Type B pancreatic cell (in vitro differentiated cells): ENCODE measurements around the gene KCNAB1. TPM values are rescaled to one million over a fixed set of nuclear protein-coding genes. Genes with fewer than 3 reads are reported as not detected.

Experiments used
- DNase-seq: peaks from one replicate; pipeline ENCODE4 v3.0.0; 2021; ENCODE audit warnings: mixed read lengths; ENCODE audit not compliant: unreplicated experiment; ENCODE audit errors: extremely low spot score
- H3K27ac Mint-ChIP-seq: 2 replicates; pipeline ENCODE4 v1.8.0; 2021; ENCODE audit warnings: mild to moderate bottlenecking, mixed read lengths
- H3K27me3 Mint-ChIP-seq: 2 replicates; pipeline ENCODE4 v1.8.0; 2021; ENCODE audit warnings: mixed read lengths
- H3K36me3 Mint-ChIP-seq: 2 replicates; pipeline ENCODE4 v1.8.0; 2021; ENCODE audit warnings: mixed read lengths
- H3K4me1 Mint-ChIP-seq: one replicate; pipeline ENCODE4 v1.8.0; 2021; ENCODE audit warnings: mixed read lengths; ENCODE audit not compliant: unreplicated experiment
- H3K4me3 Mint-ChIP-seq: 2 replicates; pipeline ENCODE4 v1.8.0; 2021; ENCODE audit warnings: mild to moderate bottlenecking, mixed read lengths
- H3K9me3 Mint-ChIP-seq: 2 replicates; pipeline ENCODE4 v1.8.0; 2021; ENCODE audit warnings: mixed read lengths
- total RNA-seq: library from RNA; stranded (reverse); gene quantifications from 2 replicates; pipeline ENCODE4 v1.2.1, GENCODE V29; 2021; ENCODE audit warnings: low replicate concordance
- TF ChIP-seq, protein P1 (sequence below): fragments of 200-600 bp; sonication (generic); conservative IDR thresholded peaks from 2 replicates; pipeline ENCODE4 v1.5.0; 2021; ENCODE audit warnings: antibody characterized with exemption, mild to moderate bottlenecking

KCNAB1 gene
- total RNA-seq, 1 donor from 2014 or later = 6.1 TPM

DNA sequence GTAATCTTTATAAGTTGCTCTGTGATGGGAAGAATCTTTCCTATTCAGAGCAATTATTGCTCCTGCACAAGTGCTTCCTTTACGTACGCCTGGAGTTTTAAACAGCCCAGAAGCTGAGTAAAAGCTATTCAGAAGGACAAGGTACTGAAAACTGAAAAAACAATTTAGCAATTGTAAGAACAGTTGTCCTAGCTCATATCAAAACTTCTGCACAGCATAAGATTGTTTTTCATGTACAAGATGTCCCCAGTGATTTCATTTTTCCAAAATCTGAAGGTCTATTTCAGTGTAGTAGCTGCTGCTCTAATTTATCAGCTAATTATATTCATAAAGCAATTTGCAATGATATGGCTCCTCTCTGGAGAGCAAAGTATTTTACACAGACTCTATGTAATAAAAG, 23.7 kb downstream of the KCNAB1 start:
- no peak overlapping the region for H3K4me3 Mint-ChIP-seq
- no peaks in the 10 kb centered on the region for H3K9me3 Mint-ChIP-seq
- peaks cover 6% of the 10 kb centered on the region for H3K27me3 Mint-ChIP-seq
- no peaks in the 10 kb centered on the region for H3K36me3 Mint-ChIP-seq
- TF ChIP-seq, protein P1, sequence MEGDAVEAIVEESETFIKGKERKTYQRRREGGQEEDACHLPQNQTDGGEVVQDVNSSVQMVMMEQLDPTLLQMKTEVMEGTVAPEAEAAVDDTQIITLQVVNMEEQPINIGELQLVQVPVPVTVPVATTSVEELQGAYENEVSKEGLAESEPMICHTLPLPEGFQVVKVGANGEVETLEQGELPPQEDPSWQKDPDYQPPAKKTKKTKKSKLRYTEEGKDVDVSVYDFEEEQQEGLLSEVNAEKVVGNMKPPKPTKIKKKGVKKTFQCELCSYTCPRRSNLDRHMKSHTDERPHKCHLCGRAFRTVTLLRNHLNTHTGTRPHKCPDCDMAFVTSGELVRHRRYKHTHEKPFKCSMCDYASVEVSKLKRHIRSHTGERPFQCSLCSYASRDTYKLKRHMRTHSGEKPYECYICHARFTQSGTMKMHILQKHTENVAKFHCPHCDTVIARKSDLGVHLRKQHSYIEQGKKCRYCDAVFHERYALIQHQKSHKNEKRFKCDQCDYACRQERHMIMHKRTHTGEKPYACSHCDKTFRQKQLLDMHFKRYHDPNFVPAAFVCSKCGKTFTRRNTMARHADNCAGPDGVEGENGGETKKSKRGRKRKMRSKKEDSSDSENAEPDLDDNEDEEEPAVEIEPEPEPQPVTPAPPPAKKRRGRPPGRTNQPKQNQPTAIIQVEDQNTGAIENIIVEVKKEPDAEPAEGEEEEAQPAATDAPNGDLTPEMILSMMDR = no peak
- no peak for DNase-seq
- peaks cover 4% of the 10 kb centered on the region for H3K4me1 Mint-ChIP-seq
- H3K27ac Mint-ChIP-seq = no peak overlapping the region

DNA sequence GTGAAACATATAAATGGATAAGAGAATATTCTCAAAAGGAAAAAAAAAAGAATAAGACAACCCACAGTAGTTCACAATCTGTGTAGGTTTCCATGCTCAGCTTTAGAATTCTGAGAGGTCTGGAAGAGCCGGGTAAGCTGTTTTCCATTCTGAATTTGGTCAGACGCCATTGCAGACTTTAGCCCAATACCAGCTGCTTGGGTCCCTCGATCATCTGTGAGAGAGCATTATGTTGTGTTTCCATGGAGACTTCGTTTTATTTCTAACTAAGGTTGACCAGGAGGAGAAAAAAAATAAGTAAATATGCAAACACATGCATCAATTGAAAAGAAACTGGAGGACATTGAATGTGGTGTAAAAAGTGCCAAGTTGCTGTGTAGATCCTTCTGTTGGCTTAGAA, 25.5 kb downstream of the KCNAB1 start:
- no peak overlapping the region for H3K27ac Mint-ChIP-seq
- H3K27me3 Mint-ChIP-seq = peaks cover 6% of the 10 kb centered on the region
- no peaks in the 10 kb centered on the region for H3K36me3 Mint-ChIP-seq
- peaks cover 21% of the 10 kb centered on the region for H3K4me1 Mint-ChIP-seq
- H3K4me3 Mint-ChIP-seq = no peak overlapping the region
- no peaks in the 10 kb centered on the region for H3K9me3 Mint-ChIP-seq
- TF ChIP-seq, protein P1 = no peak
- DNase-seq = no peak

DNA sequence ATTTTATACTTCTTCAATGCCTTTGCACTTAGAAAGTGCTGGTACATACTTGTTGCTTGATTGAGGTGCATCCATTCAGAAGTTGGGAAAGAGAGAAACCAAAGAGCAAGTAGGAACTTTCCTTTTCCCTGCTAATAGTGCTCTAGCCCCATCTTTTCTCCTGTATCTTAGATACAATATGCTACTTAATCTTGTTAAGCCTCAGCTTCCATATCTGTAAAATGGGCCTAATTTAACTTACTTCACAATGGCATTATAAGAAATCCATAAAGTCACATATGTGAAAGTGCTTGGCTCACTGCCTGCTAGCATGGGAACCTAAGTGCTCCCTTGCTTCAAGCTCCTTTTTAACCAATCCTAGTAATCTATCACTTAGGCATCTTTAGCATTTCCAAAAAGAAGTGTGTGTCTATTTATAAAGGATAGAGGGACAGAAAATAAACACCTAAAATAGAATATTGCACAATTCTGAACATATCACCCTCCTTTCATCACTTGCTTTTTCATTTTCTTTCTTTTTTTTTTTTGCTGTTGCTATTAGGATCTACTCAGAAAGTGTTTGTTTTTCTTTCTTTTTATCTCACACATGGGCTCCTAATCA, 28.1 kb downstream of the KCNAB1 start:
- Mint-ChIP-seq H3K4me3 (no peak overlapping the region), H3K27me3 (peaks cover 6% of the 10 kb centered on the region), H3K9me3 (no peaks in the 10 kb centered on the region), H3K27ac (no peak overlapping the region), H3K36me3 (no peaks in the 10 kb centered on the region), H3K4me1 (peaks cover 31% of the 10 kb centered on the region)
- TF ChIP-seq, protein P1 = no peak
- DNase-seq = no peak

DNA sequence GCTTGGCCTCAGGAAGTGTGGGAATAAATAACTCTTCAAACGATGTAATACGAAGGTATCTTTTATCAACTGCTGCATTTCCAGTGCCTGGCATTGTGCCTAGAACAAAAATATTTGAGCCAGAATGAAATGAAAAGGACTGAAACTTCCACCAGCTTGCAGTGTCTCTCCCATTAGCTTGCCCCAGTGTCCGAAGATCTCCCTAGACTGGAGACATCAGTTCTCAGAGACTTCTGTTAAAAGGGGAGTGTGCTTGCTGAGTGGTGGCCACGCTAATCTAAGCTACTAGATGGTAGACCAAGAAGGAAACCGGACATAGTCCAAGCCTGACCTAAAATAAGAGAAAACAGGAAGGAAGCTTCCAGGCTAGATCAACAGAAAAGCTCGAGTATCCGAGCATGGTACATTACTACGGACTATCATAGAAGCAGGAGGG, 28.6 kb downstream of the KCNAB1 start:
- TF ChIP-seq, protein P1 = no peak
- Mint-ChIP-seq H3K27me3 (peaks cover 6% of the 10 kb centered on the region), H3K36me3 (no peaks in the 10 kb centered on the region), H3K4me1 (peaks cover 31% of the 10 kb centered on the region), H3K9me3 (peaks cover 4% of the 10 kb centered on the region), H3K4me3 (no peak overlapping the region), H3K27ac (no peak overlapping the region)
- DNase-seq = no peak

DNA sequence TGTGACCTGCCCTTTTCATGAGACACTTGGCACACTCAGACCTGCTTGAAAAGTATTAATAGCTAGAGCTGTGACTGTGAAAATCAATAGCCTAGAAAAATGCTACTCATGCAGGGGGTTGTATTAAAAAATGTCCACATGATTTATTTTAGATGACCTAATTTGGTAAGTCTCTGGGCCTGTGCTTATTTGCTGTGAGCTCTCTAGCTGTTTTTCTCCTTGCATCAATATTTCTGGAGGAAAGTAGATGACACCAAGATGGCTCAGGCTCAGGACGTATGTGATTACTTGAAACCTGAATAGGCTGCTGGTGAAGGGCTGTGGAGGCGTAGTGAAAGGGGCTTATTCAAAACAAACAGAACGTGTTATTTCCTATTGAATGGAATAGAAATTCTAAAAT, 29.5 kb downstream of the KCNAB1 start:
- no peak for DNase-seq
- Mint-ChIP-seq H3K9me3 (peaks cover 4% of the 10 kb centered on the region), H3K4me3 (no peak overlapping the region), H3K27ac (peak overlapping the region; percentile 29), H3K27me3 (peaks cover 3% of the 10 kb centered on the region), H3K36me3 (no peaks in the 10 kb centered on the region), H3K4me1 (peaks cover 31% of the 10 kb centered on the region)
- TF ChIP-seq, protein P1 = no peak
